ENCODE data around the gene ARL1.
A peak's percentile ranks its signal among the peaks of the same experiment; 100 is the strongest.
"Not testable (repeated sequence)": the region's sequence is repeated elsewhere in the genome, so short reads cannot be mapped to it uniquely, and the experiment has no call there.

Gene ARL1

GRCh38 chr12:101407436-101408345, at the start of gene ARL1:
Gene ARL1, minus strand, starts transcription at chr12:101407772. Its CDS starts 127 bp downstream, at chr12:101407645.
- DNase-seq (ENCODE audit: low read depth), result peak; percentile 68

GRCh38 chr12:101455685-101456084, 48.1 kb upstream of the ARL1 start:
- DNase-seq (ENCODE audit: low read depth), result no peak

- DNase-seq (ENCODE audit: low read depth), result no peak
These were observed 34.1 kb upstream of the ARL1 start for GRCh38 chr12:101441461-101442224.

GRCh38 chr12:101439236-101439635, 31.7 kb upstream of the ARL1 start:
- DNase-seq (ENCODE audit: low read depth), result no peak

GRCh38 chr12:101436136-101436535, 28.6 kb upstream of the ARL1 start:
- no peak for DNase-seq (ENCODE audit: low read depth)

- DNase-seq (ENCODE audit: low read depth), result no peak
These were observed 22.9 kb upstream of the ARL1 start for GRCh38 chr12:101430456-101430855.

- DNase-seq (ENCODE audit: low read depth), result no peak
These were observed 17.0 kb upstream of the ARL1 start for GRCh38 chr12:101424620-101425019.

GRCh38 chr12:101422066-101422465, 14.5 kb upstream of the ARL1 start:
- not testable (repeated sequence) for DNase-seq (ENCODE audit: low read depth)

GRCh38 chr12:101415228-101415627, 7.7 kb upstream of the ARL1 start:
- no peak for DNase-seq (ENCODE audit: low read depth)

GRCh38 chr12:101414533-101415119, 7.1 kb upstream of the ARL1 start:
- DNase-seq (ENCODE audit: low read depth), result no peak

GRCh38 chr12:101410169-101410568, 2.6 kb upstream of the ARL1 start:
- DNase-seq (ENCODE audit: low read depth), result not testable (repeated sequence)

GRCh38 chr12:101407049-101407435, 530 bp downstream of the ARL1 start:
- no peak for DNase-seq (ENCODE audit: low read depth)

- not testable (repeated sequence) for DNase-seq (ENCODE audit: low read depth)
These were observed 16.4 kb downstream of the ARL1 start for GRCh38 chr12:101391181-101391580.

GRCh38 chr12:101379149-101379548, 28.4 kb downstream of the ARL1 start:
- DNase-seq (ENCODE audit: low read depth), result no peak

- DNase-seq (ENCODE audit: low read depth), result no peak
These were observed 32.0 kb downstream of the ARL1 start for GRCh38 chr12:101375573-101375972.

GRCh38 chr12:101372431-101372830, 35.1 kb downstream of the ARL1 start:
- DNase-seq (ENCODE audit: low read depth), result no peak

GRCh38 chr12:101368016-101368415, 39.6 kb downstream of the ARL1 start:
- DNase-seq (ENCODE audit: low read depth), result no peak

GRCh38 chr12:101361455-101361854, 46.1 kb downstream of the ARL1 start:
- DNase-seq (ENCODE audit: low read depth), result no peak

- no peak for DNase-seq (ENCODE audit: low read depth)
These were observed 50.8 kb downstream of the ARL1 start for GRCh38 chr12:101356794-101357193.

- DNase-seq (ENCODE audit: low read depth), result no peak
These were observed 55.9 kb downstream of the ARL1 start for GRCh38 chr12:101351682-101352081.

GRCh38 chr12:101343893-101344292, 63.7 kb downstream of the ARL1 start:
- DNase-seq (ENCODE audit: low read depth), result no peak
